ENCODE measurements around the gene SH3BP4.

SH3BP4 gene

DNA sequence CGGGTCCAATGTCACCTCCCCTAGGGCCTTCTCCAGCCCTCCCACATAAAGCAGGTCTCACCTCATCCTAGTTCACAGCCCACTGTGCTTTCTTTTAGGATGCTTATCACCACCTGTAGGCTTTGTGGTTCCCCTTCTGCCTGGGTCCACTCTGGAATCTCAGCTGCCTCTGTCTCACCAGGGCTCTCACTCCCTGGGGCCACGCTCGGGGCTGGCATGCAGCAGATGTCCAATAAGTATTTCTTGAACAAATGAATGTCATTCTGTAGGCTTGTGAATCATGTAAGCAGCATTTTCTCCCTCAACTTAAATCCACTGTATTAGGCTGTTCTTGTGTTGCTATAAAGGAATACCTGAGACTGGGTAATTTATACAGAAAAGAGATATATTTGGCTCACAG, 4.3 kb upstream of the SH3BP4 start:
- no peak for DNase-seq (ENCODE audit: low read depth)

DNA sequence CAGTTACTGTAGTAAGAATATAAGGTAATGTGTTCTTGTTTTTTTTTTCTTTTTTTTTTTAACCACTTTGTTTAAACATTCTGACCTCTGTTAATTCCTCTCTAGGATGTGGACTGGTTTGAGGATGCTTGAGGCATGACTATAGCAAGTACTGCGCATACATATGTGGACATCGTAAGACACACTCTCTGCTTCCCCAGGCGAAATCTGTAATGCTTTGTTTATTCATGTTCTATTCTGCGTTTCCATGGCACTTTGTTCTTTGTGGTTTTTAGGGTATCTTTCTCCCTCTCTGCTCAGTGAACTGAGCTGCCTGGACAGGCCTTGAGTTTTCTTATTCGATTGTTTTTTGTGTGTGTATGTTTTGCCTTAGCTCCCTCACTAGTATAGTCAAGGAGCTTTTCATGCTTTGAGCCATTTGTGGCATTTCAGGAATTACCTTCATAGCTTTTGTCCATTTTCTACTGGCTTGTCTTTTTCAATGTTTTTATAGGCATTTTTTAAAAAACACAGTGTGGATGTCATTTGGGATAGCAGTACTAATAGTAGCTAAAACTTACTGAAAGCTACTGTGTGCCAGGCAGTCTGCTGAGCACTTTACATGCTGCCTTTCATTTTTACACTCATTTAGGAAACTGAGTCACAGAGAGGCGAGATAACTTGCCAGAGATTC, 1.9 kb upstream of the SH3BP4 start:
- peak; percentile 96 for DNase-seq (ENCODE audit: low read depth)

DNA sequence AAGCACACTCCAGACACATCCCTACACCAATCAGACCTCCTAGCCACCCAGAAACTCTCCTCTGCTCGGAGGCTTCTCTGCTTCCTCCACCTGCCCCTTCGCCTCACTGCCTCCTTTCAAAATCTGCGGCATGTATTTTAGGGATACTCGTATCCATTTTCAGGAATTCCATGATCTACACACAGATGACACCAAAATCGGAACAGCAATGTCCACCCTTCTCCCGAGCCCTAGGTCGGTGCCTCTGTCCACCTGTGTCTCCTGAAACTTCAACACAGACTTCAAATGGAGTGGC, 1.4 kb upstream of the SH3BP4 start:
- no peak for DNase-seq (ENCODE audit: low read depth)

DNA sequence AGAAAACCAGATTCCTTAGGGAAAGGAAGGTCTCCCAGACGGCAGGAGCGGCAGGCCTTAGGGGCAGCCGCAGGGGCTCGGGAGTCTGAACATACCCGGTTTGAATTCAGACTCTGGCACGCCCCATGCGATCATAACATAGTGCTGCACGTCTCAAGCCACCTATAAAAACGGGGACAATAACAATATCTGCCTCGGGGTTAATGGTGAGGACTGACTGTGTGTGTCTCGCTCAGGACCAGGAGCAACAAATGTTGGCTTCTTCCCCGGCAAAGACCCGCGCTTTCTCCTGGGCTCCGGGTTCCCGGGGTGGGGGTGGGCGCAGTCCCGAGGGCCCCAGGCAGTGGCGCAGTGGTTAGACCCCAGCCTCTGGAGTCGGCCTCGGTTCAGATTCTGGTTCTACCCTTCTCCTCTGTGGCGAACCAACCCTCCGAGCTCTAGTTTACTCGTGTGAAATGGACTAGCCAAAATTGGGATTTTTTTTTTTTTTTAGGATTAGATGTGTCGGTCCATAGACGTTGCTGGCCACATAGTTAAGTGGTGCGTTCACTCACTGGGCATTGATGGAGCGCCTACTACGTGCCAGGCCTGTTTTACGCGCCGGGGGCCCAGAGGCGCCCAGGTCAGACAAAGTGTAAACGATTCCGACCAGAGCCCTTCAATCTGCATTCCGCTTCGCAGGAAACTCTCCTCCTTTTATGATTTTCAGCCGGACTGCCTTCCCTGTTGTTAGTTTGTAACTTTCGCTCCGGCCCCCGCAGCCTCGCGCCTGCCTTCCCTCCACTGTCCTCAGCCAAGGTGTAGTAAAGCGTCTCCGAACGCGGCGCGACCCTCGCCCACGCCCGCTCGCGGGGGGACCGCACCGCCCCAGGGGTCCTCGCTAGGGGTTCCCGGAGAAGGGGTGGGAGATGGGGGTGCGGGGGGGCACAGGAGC, 820 bp upstream of the SH3BP4 start:
- no peak for DNase-seq (ENCODE audit: low read depth)

DNA sequence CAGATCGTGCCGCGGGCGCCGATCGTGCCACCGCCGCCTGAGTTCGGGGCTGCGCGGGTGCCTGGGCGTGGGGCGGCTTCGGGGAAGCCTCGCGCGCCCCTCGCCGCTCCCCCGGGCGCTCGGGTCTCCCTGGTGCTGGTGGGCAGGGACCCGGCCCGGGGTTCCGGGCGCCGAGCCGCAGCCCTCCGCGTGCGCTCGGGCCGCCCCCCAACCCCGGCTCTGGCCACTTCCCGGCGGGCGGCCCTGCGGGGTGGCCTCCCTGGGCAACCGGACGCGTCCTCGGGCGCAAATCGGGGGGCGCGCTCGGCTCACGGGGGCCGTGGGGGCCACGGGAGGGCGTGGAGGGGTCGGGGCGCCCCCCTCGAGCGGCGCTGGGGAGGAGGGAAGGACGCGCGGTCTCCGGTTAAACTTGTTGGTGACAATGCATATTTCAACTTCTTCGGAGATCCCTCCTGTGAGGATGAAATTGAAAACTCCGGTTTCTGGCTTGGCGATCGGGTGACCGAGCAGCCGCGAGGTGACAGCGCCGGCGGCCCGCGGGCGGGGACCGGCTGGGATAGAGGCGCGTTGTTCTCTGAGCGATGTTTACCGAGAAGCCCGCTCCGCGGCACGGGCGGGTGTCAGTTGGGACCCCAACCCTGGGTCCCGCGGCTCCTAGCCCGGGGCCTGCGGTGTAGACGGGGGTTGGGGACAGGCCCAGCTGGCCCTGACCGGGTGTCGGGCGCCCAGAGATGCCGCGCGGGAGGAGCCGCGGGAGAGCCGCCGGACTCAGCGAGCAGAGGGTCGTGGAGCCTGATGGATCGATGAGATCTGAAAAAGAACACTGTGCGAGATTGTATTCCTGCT, 676 bp downstream of the SH3BP4 start:
- no peak for DNase-seq (ENCODE audit: low read depth)

DNA sequence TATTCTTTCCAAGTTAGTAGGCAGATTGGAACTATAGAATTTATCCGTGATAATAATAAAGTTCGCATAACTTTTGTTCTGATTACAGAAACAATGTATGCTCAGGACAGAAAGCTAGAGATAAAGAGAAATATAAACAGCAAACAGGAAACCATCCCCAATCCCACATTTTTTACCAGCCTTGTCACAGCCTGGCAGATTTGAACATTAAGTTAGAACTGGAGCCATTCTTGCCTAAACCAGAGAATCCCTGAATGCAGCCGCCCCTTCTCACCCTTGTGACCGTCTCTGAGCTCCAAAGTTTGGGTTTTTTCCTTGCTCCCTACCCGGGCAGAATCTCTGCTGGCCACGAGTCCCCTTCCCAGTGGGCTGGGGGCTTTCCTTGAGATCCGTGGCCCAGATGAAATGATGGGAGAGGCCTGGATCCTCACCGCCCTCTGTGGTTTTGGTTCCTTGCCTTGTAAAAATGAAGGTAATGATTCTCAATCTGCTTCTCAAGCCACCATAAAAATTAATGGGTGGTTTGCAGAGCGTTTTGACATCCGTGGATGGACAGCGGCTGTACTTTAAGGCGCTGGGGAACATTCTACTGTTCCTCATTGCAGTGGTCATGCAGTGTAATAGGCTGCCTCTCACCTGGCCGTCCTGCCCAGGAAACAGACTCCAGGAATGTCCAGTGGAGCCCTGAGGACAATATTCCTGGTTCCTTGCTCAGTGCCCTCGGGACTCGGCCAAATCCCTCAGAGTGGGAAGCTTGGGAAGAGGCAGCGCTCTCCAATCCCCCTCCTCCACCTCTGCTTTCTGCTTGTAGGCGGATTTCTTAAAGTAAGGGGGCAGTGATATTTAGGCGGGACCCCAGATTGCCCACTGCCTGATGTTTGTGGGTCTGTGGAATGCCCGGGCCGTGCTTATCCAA, 1.6 kb downstream of the SH3BP4 start:
- DNase-seq (ENCODE audit: low read depth): no peak

DNA sequence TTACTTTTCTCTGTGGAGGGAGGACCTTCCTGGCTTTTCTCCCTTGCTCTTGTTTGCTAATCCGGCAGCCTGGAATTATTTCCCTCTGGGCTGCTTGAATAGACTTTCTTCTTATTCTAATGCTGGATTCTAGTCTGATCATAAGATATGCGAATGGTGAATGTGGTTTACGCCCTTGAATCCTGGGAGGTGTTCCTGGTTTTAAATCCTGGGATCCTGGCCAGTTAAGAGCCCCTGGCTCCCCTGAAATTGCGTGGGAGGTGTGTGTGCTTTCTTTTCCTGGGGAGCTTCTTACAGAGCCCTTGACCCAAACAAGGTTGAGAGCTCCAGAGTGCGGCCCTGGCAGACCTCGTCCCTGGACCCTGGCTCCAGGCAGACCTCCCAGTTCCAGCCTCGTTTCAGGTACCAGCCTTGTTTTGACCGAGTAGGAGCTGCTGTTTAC, 2.8 kb downstream of the SH3BP4 start:
- no peak for DNase-seq (ENCODE audit: low read depth)

DNA sequence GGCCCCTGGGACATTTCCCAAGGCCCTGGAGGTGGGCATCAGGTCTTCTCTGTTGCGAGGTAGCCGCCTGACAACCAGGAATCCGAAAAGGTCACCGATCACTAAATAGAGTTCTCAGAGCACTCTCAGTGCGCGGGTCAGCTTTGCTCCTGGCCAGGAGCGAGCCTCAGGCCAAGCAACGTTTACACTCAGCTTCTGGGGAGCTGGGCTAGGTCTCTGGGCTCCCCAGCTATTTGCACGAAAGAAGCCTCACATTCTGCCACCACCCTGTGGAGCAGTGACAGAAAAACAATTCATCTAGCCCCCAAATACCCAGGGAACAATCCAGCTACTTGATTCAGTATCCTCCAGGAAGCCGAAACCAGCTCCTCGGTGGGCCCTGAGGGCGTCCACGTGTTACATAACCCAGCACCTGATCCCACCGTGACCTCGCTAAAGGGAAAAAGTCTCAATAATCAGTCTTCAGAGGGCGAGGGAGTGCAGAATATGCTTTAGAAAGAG, 3.3 kb downstream of the SH3BP4 start:
- no peak for DNase-seq (ENCODE audit: low read depth)

DNA sequence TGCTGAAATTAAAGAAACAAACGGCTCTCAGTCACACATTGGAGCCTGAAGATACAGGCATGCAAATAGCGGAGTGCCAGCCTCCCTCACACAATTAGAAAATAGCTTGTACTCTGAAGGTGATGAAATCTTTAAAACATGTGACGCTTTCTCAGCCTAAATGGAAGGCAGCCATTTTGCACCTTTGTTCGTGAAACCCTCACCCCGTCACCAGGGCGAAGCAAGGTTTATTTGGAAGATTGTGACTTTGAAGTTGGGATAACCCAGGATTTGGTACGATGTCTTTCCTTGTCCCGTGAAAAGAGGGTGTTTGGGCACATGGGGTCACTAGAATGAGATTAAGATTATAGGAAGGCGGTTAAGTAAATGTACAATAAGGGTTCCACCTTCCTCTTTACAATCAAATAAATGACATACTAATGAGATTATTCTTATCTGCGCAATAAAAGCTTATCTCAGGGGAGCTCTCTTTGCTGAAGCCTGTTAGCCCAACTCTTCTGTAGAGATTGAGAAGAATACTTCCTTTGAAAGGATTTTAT, 4.2 kb downstream of the SH3BP4 start:
- no peak for DNase-seq (ENCODE audit: low read depth)

DNA sequence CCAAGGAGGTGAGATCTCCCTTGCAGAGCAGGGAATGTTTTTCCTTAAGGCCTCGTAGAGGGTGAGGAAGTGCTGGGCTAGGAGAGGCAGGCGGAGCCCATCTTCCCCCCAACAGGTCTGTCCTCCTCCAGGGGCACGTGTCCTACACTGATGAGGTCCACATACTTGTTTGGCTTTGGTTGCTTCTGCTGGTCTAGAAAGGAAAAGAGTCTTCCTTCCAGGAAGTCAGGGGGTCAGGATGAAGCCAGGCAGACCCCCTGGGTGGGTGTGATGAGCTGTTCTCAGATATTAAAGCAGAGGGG, 6.0 kb downstream of the SH3BP4 start:
- DNase-seq (ENCODE audit: low read depth): no peak

DNA sequence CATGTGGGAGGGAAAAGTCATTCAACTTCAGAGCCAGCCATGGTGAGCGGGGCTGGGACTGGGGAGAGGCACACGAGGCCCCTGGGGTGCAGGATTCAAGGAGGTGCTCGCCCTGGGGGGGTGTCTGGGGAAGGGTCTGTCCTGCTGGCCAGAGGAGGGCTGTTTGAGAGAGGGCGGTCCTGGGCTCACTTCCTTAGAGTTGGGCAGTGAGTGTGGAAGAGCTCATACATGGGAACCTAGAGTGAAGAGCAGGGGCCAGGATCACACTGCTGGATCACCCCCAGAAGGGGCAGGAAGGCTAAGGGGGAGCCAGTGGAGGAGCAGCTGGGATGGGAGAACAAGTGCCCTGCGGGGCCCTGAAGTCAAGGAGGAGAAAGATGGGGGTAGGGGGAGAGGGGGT, 6.5 kb downstream of the SH3BP4 start:
- DNase-seq (ENCODE audit: low read depth): no peak

DNA sequence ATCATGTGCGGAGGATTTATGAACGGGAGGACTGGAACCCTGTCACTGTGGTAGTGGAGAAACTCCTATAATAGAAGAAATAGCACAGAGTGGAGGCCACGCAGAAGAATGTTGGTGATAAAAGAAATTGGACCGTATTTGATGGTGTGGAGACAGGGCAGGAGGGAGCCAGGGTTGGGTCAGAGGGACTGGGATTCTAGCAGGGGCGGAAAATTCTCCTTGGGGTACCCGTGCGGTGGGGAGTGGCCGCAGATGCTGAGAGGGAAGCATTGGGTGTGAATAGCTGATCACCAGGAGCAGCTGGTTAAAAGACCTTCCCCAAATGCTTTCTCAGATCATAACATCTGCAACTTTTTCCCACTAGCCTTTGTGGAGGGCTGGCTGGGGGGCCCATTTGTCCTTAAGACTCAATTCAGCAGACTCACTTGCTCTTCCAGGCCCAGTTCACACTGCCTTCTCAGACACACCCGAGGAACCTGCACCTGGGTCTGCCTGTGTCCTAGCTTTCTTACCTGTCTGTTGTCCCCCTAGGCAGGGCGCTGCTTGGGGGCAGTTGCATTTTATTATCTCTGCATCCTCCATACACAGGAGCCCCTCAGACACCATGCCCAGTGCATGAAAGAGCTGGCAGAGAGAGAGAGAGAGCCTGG, 7.1 kb downstream of the SH3BP4 start:
- DNase-seq (ENCODE audit: low read depth): no peak

DNA sequence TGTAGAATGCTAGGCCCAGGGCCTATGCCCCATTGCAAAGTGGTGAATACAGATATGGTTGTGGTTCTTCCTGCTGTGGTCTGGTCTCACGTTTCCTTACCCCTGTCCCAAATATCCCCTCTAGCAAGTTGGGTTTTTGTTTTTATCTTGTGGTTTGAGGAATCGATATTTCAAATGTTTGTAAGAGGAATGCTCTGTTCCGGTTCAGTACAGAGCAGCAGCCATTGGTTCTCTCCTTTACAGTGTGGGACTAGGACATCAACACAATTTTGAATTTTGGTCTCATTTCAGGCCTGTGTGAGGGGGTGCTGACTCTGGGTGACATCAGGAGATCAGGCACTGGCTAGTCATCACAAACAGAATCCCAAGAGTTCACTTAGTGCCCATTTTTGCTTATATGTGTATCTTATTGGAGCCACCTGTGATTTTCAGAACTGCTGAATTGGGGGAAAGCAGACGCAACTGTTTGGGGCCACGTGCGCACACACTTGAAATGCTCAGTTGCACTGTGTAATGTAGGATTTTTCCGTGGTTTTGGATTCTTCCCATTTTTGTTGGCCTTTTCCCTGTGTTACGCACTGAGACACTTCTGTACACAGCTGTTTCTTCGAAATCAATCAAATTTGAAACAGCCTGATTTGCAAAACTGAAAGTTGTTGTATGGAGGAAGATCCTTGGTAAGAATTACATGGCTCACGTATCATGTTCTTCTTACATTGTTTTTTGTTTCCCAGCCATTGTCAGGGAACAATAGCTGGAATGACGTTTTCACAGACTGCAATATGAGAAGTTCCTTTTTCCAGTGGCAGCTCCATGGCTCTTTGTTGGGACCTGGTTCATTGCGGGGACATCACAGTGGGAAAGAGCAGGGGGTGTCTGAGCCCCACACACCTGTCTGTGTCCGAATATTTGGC, 8.6 kb downstream of the SH3BP4 start:
- no peak for DNase-seq (ENCODE audit: low read depth)

DNA sequence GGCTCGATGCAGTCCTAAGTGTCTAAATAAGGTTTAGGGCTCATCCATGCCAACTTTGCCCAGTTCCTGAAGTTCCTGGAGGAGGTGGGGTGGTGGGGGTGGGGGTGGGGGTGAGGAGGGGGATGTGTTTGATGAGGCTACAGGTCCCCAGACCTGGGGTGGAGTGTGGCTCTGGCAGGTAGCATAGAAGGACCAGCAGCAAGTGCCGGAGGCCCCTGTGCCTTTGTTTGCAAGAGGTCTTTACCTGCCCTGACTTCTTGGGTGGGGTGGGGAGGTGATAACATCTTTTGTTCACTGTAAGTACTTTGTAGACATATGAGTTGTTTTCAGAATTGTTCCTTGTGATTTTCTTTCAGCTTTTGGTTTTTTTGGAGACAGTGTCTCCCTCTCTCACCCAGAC, 10.0 kb downstream of the SH3BP4 start:
- DNase-seq (ENCODE audit: low read depth): no peak

DNA sequence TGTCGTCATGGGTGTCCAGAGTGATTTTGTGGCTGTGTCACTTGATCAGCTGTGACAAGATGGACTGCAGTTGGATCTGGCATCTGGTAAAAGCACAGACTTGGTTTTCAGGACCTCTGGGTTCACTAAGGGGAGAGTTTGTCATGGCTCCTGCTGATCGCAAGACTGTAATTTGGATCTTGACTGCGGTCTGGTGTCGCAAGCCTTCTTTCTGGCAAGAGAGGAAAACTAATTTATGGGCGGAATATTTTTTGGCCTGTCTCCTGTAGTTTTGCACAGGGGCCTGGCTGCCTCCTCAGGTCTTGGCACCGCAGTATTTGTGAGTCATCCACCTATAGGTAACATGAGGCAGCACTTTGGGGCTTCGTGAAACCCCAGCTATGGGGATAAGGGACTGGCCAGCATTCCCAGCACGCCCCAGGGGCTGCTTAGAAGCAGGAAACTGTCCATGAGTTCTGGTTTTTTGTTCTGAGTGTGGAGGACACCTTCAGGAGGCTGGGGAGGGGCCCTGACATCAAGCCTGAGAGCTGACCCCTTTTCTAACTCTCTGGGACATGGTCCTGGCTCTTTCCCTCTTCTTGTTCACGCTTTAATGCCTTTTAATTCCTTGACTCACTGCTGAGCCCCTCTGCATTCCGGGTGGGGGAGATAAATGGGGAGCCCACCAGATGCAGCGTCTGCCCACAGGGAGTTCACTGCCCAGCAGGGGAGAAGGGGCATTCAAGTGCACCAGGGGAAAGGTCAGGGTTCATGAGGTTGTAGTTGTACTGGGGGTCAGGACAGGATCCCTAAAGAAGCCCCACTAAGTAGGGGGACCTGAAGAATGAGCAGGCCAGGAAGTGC, 12.2 kb downstream of the SH3BP4 start:
- DNase-seq (ENCODE audit: low read depth): no peak

DNA sequence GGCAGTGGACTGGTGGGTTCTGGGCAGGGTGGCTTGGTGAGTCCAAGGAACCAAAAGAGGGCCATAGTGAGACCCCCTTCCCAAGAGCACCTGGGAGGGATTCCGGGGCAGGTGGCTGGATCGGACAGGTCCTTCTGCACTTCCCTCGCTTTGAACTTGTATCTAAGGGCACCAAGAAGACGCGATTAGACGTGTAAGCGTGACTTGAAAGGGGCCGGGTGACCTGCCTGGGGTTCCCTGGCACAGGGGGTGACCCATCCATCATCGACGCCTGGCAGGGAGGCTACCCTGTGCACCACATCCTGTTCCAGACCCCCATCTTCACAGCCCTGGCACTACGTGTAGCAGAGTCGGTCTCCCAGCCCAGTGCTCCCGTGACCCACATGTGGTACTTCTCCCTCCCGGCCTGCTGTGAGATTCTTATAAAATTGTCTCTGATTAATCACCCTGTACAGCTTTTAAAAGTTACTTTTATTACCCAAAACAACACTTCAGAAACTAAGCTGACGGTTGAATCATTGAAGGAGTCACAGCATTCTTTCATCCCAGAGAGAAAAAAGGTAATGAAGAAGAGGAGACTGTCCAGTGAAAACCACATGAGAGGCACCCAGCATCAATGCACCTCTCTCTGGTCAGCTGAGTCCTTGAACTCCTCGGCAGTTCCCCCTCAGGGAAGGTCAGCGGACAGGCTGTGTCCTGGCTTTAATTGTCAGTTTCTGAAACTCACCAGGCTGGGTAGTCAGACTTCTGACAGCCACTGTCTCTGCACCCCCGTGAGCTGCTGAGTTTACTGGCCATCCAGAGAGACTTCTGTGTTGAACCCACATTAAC, 13.0 kb downstream of the SH3BP4 start:
- DNase-seq (ENCODE audit: low read depth): no peak

DNA sequence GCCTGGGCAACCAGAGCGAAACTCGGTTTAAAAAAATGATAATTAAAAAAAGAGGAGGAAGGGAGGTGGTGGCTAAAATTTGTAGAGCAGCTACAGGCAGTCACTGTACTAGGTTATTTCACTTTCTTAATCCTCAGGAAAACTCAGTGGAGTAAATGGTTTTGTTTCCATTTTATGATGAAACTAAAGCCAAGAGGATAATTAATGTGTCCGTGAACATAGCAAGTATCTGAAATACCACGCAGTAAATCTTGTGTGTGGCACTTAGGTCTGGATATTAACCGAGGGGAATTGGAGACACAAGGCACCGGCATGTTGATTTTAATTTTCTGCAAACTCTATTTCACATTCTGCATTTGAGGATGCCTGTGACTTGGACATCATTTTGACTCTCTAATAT, 14.5 kb downstream of the SH3BP4 start:
- DNase-seq (ENCODE audit: low read depth): no peak
